GM03348 (cell line): ENCODE measurements around the gene MT1M.

Source experiments
- DNase-seq: peaks from one replicate; pipeline ENCODE4 v3.0.0; 2012; ENCODE audit warnings: low spot score

MT1M gene

DNA sequence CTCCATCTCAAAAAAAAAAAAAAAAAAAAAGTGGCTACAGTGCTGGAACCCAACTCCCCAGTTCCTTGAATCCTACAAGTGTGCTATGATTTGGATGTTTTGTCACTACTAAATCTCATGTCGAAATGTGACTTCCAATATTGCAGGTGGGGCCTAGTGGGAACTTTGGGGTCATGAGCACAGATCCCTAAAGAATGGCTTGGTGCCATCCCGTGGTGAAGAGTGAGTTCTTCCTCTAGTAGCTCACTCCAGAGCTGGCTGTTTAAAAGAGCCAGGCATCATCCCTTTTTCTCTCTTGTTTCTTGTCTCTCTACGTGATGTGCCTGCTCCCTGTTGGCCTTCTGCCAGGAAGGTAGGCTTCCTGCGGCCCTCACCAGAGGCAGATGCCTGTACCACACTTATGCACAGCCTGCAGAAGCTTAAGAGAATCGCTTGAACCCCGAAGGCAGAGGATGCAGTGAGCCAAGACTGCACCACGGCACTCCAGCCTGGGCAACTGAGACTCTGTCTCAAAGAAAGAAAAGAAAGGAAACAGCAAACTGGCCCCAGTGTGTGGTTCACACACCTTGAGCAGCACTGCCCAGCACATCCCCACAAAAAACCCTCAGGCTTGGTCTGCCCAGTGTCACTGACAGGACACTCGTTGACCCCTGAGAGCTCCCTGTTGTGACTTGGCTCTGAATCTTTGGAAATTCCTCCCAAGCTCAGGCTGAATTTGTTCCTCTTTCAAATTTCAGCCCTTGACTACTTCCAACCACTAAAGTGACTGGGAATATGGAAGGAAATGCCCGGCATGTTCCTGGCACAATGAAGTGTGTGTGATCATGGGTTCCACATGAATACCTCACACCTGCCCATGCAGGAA lies 3.7 kb upstream of the MT1M start:
- no peak for DNase-seq

DNA sequence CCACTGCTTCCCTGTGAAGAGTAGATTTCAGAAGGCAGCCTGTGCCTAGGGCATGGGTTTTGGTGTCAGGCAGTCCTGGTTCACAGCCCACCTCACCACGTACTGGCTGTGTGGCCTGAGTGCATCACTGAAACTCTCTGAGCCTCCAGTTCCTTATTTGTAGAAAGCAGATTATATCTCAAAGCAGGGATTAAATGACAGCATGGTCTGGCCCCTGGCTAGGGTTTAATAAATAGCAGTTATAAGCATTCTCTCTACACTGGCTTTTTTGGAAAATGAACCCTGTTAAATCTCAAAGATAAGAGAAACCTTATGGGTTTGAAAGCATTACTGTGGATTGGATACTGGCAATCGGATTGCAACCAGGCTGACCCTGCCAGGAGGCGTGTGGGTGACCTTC lies 2.9 kb upstream of the MT1M start:
- no peak for DNase-seq

DNA sequence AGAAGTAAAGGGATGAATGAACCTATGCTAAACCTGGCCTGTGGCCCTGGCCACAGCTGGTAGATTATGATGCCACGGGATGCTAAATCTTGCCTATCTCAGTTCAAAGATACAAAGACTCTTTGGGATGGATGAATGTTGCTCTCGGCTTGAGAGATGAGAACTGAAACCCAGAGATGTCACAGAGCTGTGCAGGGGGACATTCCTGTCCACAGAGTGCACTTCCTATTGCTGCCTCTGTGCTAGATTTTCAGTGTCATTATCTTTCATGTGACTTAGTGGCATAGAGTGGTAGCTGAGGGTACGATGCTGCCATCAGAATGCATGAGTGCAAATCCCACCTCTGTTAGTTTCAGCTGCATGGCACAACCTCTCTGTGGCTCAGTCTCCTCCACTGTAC lies 2.3 kb upstream of the MT1M start:
- no peak for DNase-seq

DNA sequence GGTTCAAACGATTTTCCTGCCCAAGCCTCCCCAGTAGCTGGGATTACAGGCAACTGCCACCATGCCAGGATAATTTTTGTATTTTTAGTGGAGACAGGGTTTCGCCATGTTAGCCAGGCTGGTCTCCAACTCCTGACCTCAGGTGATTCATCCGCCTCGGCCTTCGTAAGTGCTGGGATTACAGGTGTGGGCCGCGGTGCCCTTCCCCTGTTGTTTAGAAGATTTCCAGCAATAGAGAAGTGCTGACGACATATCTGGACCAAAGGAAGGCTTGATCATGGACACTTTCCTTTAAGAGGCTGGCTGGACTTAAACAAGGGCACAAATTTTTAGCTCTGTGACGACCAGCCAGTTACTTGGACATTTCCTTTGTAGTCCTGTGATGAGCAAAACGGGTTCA lies 1.3 kb upstream of the MT1M start:
- no peak for DNase-seq

DNA sequence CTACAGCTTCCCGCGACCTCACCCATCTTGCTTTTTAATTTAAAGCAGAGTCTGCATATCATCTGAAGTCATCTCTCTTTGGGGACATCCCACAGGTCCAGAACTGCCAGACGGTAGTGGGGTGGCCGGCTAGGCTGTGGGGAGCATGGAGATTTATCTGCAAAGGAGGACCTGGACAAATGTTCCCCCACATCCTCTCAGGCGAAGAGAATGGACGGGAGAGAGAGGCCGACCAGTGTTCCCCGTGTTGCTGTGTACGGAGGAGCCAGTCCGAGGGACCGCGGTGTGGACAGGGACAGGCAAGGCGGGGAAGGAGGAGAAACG lies 665 bp upstream of the MT1M start:
- DNase-seq, result no peak

DNA sequence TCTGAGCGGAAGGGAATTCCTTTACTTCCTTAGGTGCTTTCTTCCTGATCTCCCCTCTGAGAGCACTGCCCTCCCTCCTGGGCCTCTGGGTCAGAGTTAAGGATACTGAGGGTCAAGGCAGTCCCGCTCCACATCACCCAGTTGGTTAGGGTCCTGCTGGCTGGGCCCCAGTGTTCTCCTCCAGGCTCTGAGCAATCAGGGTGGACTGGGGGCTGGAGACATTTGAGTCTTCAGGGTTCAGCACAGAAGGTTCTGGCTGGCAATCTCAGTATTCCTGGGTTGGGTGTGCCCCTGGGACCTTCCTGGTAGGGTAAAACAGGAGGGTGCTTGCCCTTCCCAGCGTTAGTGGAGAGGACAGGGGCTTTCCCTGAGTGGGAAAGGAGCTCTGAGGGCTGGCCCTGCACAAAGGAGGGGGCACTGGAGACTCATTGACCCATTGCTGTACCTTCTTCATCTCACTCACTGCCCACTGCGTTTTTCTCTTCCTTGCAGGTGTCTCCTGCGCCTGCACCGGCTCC lies 448 bp downstream of the MT1M start:
- no peak for DNase-seq

DNA sequence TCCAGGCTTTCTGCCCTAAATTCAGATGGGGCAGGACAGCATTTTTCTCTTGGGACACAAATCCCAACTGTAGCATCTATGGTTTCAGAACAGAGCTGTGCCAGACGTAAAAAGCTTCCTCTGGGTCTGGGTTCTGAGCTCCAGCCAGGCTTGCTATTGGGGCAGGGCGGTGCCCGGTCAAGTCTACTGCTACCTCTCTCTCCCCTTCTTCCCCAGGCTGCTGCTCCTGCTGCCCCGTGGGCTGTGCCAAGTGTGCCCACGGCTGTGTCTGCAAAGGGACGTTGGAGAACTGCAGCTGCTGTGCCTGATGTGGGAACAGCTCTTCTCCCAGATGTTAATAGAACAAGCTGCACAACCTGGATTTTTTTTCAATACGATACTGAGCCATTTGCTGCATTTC lies 1.1 kb downstream of the MT1M start:
- no peak for DNase-seq

DNA sequence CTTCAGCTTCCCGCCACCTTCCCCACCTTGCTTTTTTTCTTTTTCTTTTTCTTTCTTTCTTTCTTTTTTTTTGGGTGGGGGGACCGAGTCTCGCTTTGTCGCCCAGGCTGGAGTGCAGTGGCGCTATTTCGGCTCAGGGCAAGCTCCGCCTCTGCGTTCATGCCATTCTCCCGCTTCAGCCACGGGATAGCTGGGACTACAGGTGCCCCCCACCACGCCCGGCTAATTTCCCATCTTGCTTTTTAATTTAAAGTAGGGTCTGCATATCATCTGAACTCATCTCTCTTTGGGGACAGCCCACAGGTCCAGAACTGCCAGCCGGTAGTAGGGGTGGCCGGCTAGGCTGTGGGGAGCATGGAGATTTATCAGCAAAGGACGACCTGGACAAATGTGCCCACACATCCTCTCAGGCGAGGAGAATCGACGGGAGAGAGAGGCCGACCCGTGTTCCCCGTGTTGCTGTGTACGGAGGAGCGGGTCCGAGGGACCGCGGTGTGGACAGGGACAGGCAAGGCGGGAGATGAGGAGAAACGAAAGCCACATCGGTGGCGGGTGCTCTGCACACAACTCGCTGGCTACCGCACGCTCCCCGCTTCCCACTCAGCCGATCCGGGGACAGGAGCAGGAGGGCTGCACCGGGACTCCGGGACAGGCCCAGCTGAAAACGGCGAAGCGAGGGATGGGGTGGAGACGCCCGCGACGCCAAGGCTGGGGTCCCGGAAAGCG lies 2.4 kb downstream of the MT1M start:
- no peak for DNase-seq

DNA sequence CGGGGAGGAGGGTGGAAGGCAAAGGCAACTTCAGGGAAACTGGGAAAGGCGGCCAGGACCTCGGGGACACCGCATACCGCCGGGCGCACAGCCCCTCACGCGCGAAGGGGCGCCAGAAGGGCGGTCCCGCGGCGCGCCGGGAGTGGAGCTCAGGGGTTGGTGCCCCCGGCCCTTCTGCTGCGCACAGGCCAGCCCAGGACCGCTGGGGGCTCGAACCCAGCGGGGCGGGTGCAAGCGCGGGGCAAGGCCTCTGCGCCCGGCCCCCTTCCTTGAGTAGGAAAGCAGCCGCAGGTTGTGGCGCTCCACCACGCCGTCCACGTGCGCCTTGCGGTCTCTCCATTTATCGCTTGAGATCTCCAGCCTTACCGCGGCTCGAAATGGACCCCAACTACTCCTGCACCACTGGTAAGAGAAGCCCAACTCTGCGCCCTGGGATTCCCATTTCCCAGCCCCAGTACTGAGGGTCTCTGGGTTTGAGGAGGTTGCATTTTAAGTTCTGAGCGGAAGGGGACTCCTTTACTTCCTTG lies 3.0 kb downstream of the MT1M start:
- no peak for DNase-seq

DNA sequence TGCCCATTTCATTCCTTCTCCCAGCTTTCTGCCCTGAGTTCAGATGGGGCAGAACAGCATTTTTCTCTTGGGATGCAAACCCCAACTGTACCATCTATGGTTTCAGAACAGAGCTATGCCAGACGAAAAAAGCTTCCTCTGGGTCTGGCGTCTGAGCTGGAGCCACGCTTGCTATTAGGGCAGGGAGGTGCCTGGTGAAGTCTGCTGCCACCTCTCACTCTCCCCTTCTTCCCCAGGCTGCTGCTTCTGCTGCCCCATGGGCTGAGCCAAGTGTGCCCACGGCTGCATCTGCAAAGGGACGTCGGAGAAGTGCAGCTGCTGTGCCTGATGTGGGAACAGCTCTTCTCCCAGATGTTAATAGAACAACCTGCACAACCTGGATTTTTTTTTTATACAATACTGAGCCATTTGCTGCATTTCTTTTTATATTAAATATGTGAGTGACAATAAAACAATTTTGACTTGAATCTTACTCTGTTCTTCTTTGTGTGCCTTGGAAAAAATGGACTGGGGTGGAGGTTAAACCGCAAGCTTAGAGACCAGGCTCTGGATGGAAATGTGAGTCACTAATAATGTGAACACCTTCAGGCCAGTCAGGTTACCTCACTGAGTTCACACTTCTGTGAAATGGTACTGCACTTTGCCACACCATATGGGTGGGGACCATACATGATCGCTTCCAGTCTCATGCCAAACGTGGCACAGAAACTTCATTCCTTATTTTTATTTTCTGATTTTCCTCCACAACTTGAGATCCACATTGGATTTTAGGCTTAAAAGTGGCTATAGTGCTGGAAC lies 4.4 kb downstream of the MT1M start:
- no peak for DNase-seq

DNA sequence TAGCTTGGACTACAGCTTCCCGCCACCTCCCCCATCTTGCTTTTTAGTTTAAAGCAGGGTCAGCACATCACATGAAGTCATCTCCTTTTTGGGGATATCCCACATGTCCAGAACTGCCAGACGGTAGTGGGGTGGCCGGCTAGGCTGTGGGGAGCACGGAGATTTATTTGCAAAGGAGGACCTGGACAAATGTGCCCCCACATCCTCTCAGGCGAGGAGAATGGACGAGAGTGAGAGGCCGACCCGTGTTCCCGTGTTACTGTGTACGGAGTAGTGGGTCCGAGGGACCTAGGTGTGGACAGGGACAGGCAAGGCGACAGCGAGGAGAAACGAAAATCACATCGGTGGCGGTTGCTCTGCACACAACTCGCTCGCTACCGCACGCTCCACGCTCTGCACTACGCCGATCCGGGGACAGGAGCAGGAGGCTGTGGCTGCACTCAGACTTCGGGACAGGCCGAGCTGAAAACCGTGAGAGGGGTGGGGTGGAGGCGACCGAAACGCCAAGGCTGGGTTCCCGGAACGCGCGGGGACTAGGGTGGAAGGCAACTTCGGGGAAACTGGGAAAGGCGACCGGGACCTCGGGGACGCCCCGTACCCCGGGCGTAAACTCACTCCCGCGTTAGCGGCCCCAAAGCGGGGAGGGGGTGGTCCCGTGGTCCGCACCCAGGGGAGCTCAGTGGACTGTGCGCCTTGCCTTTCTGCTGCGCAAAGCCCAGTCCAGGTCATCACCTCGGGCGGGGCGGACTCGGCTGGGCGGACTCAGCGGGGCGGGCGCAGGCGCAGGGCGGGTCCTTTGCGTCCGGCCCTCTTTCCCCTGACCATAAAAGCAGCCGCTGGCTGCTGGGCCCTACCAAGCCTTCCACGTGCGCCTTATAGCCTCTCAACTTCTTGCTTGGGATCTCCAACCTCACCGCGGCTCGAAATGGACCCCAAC lies 5.6 kb downstream of the MT1M start, which contains the start of gene MT1A:
Gene MT1A (plus strand): TSS at position 853 of the 937 bp plus-strand sequence. CDS start 73 bp downstream, at position 926.
- peak; percentile 85 for DNase-seq

DNA sequence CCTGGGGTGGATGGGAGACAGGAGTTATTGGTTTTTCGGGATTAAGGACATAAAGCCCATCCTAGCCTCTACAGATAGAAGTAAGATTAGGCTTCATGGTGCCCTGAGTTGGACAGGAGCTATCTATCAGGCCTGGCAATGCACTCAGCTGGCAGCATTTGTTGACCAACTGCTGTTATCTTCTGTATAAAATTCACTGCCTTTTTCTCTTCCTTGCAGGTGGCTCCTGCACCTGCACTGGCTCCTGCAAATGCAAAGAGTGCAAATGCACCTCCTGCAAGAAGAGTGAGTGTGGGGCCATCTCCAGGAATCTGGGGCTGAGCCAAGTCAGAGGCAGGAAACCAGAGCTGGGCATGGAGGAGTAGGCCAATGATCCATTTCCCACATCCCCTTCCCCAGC lies 6.6 kb downstream of the MT1M start:
- DNase-seq, result no peak

DNA sequence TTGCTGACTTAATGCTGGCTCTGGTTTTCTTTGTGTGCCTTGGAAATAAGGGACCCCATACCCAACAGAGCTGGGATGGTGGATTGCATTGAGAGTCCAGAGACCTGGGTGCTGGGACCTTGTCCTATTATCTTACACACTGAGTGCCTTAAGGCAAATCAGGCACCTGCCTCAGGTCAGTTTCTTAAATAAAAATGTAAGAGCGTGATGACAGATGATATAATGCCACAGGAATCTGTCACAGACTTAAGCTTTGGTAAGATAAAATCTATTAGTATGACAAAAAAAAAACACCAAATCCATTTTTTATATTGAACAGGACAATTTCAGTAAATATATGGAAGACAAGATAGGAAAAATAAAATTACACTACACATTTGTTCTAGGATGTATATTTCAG lies 7.6 kb downstream of the MT1M start:
- no peak for DNase-seq

DNA sequence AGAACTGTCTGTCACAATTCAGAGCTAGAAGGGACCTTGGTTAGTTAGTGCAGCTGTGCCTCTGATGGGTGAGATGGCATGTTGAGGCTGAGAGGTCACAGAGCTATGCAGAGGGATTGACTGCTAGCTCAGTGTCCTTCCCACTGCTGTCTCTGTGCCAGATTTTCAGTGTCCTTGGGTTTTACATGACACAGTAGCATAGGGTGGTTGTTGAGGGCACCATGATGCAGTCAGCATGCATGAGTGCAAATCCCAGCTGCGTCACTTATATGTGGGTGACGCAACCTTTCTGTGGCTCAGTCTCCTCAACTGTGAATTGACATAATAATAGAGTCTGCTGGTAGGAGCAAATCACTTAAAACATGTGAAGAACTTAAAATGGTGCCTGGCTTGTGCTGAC lies 8.7 kb downstream of the MT1M start:
- no peak for DNase-seq

DNA sequence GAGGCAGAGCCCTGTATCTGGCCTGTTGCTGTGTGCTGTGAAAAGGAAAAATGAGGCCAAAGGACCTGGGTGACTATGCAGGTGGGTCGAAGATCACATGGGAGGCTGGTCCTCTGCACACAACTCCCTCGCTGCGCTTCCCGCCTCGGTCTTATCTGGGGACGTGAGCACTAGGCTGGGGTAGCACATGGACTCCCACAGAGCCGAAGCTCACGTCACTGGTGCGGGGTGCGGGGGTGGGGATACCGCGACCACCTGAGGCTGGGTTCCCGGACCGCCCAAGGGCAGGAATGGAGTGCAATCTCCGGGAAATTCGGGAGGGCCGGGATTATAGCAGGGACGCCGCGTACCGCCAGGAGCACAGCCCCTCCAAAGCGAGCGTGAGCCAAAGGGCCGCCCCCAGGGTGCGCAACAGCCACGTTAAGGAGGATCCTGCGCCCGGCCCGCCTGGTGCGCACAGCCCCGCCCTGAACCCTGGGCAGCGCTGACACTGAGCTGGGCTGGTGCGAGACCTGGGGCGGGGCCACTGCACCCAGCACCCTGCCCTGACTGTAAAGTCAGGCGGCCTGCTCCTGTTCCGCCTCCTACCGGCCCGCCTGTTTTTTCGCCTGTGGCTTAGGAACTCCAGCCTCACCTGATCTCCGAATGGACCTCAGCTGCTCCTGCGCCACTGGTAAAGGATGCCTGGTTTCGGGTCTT lies 10.8 kb downstream of the MT1M start:
- peak; percentile 67 for DNase-seq

DNA sequence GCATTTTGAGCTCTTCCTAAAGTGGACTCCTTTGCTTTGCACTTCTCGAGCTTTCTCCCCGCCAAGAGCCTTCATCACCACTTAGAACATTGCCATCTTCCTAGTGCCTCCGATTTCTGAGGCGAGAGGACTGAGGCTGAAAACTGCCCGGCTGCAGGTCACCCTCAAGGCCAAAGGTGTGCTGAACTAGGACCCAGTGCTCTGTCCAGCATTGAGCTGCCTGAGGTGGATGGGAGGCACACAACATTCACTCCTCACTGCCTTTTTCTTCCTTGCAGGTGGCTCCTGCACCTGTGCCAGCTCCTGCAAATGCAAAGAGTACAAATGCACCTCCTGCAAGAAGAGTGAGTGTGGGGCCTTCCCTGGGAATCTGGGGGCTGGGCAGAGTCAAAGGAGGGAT lies 11.4 kb downstream of the MT1M start:
- DNase-seq, result no peak

DNA sequence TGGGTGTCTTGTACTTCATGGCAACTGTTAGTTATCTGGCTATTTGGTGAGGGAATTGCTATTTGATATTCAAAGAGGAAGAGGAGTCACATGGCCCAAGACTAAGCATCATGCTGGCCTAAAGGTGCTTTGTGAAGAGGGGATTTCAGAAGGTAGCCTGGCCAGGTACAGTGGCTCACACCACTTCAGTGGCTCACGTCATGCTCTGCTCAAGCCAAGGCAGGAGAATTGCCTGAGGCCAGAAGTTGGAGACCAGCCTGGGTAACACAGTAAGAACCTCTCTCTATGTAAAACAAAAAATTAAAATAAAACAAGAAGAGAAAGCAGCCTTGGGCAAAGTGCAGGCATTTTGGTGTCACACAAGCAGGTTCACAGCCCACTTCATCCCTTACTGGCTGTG lies 12.9 kb downstream of the MT1M start:
- no peak for DNase-seq

DNA sequence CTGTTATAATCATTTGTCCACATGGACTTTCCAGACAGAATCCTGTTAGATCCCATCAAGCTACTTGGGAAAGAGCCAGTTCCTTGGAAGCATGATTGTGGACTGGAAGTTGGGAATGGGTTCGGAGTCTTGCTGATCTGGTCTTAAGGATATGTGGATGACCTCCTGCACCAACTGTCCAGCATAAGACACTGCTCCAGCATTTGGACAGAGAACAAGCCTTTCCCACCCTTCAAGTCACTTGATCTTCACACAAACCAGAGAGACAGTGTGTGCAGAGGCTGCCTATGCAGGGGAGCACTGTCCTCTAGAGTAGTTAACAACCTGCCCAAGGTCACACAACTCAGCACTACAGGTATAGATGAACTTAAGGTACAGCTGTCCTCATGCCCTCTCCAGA lies 13.4 kb downstream of the MT1M start:
- no peak for DNase-seq

DNA sequence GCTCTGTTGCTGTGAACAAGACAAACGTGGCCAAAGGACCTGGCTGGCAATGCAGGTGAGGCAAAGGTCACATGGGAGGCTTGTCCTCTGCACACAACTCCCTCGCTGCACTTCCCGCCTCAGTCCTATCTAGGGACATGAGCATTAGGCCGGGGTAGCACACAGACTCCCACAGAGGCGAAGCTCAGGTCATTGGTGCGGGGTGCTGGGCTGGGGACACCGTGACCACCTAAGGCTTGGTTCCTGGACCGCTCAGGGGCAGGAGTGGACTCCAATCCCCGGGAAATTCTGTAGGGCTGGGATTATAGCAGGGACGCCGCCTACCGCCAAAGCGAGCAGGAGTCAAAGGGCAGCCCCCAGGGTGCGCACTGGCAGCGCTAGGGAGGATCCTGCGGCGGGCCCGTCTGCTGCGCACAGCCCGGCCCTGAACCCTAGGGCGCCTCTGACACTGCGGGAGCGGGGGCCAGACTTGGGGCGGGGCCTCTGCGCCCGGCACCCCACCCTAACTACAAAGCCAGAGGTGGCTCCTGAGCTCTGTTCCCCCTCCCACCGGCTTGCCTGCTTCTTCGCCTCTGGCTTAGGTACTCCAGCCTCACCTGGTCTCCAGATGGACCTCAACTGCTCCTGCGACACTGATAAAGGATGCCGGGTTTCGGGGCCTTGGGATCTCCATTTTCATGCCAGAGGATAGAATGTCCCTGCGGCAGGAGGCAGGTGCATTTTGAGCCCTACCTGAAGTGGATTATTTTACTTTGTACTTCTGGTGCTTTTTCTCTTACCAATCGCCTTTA lies 15.4 kb downstream of the MT1M start:
- no peak for DNase-seq

DNA sequence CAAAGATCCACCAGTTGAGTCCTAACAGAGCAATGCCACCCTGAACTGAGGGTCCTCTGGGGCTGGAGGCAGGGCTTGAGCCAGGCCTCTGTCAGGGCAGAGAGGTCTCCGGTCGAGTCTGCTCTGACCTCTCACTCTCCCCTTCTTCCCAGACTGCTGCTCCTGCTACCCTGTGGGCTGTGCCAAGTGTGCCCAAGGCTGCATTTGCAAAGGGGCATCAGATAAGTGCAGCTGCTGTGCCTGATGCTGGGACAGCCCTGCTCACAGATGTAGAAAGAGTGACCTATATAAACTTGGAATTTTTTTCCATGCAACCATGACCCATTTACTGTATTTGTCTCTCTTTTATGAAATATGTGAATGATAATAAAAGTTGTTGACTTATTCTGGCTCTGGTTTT lies 16.8 kb downstream of the MT1M start:
- DNase-seq, result no peak
